Stimulated activated CD8-positive, alpha-beta memory T cell treated with anti-CD3 and anti-CD28 coated beads, Interleukin-7, amount 100 ng/mL, for 48 hours (primary cell): Measurements from ENCODE around the gene HOXC10.

Source experiments
- DNase-seq, 2 donors: peaks; one replicate each; pipeline ENCODE4 v3.0.0-alpha.2; 2020; ENCODE audit warnings: low read depth in 1 of 2; ENCODE audit errors: extremely low read depth in 1 of 2

HOXC10 gene

DNA sequence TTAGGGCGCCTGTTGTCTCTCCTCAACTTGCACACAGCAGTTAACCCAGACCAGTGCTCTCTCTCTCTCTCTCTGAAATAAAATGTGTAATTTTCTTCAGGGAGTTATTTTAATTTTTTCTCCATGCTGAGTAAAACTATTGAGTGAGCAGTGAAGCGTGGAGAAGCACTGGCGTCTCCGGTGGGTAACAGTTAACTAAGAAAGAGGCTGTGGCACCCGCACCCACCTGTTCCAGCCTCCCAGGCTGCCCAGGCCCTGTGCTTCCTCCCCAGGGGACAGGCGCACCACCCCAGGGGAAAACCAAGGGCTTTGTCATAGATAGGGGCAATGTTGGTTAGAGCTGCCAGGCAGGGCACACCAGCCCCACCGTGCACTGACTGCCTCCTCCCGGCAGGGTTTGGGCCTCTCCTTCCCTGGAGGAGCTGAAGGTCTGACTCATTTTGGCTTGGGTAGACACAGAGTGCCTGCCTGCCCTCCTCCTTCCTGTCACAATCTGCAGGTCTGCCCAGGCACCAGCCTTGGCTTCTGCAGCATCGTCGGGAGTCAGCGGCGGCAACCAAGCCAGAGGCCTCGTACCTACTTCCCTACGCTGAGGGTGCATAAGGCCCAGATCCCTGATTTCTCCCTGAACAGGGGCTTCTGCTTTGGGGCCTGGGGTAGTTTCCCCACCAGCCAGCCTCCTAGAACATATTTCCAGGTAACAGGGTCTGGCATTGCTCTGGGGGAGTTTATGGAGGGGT is 51.8 kb downstream of the HOXC10 start:
- DNase-seq = no peak

DNA sequence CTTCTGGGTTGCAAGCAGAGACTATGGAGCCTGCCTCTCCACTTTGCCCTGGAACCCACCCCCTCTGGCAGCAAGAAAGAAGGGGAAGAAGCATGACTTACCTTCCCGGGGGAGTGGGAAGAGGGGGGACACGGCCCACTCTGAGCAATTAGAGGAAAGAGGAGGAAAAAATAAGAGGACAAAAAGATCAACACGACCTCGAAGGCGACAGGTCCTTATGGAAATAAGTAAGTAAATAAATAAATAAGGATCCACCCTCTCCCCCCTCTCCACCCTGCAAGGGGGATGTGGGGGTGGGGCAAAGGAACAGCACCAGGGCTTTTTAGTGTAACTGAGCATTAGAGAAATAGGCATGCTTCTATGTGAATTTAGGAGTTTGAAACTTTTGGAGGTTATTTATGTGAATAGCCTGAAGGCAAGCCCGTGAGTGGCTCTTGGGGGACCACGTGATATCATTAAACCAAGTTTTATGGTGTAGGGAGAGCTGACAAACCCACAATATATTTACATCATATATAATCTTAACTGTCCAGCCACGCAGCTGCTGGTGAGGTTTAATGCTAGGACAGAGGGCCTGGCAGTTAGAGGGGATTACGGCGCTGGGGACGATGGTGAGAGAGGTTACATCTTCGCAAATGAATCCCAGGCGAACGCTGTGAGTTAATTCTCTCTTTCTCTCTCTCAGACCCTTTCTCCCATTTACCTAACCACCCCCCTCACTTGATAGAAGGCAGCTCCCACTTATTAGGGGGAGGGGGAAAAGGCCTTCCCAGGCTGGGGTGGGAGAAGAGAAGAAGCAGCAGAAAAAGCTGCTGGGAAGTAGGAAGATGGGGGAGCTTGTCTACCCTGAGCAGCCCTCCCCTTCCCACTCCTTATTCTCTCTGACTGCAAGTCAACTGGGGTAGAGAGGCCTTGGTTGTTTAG is 52.7 kb downstream of the HOXC10 start:
- no peak for DNase-seq

- DNase-seq = no peak
These were observed 53.4 kb downstream of the HOXC10 start for GRCh38 chr12:54038284-54038870.

DNA sequence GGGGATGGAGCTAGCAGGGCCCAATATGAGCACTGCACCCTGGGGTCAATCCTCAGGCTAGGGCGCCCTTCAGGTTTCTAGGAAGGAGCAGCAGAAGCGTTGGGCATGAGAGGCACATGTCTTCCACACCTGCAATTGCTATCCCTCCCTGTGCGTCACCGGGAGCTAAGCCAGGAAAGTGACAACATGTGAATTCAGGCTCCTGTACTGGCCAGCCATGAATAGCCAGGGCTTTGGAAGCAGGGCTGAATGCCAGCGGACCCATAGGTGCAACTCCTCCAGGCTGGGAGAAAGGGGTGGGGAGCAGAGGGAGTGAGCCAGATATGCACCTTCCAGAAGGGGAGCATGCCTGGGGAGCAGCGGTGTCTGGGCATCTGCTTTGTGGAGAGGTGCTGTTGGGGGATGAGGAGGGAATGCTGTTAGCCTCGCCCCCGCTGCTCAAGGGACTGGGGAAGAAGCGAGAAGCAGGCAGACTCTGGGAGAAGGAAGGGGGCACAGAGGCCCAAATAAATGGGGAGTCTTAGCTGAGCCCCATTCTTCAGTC is 54.0 kb downstream of the HOXC10 start:
- DNase-seq = no peak

DNA sequence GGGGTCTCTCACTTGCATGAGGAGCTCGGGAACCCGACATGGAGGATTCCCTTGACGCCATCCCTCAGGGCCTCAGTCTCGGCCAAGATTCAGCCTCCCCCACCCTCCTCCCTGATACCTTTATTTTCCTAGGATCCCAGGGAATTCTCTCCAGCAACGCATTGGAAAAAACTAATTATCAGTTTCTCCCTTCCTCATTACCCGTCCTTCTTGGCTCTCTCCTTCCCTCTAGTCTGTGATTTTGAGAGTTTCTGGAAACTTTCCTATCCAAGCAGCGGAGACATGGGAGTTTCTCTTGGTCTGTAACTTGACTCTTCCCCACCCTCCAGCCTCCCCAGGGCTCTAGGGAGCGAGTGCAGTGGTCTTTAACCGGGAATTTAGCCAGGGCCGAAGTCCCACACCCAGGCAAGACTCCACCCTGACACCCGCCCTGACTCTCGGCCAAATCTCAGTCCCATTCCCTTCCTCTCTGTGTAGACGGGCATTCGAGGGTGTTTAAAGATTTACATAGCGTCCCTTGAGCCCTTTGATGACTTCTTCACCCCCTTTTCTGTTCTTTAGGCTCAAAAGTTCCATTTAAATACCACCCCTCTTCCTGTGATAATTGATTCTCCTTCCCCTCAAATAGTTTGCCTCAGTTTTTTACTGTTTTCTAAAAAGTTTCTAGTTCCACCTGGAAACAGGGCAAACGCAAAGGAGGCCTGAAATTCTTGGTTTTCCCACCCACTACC is 54.6 kb downstream of the HOXC10 start:
- DNase-seq = no peak
